HG02642 (cell line): ENCODE results near the gene ENTPD7.
"Not testable (repeated sequence)": the region's sequence is repeated elsewhere in the genome, so short reads cannot be mapped to it uniquely, and the experiment has no call there.

Experiments used
- ATAC-seq: cut with Tn5 transposase; IDR thresholded peaks from one replicate; pipeline ENCODE4 v1.9.1; 2021; ENCODE audit warnings: mild to moderate bottlenecking; ENCODE audit not compliant: unreplicated experiment, poor library complexity

ENTPD7 gene, protein sequence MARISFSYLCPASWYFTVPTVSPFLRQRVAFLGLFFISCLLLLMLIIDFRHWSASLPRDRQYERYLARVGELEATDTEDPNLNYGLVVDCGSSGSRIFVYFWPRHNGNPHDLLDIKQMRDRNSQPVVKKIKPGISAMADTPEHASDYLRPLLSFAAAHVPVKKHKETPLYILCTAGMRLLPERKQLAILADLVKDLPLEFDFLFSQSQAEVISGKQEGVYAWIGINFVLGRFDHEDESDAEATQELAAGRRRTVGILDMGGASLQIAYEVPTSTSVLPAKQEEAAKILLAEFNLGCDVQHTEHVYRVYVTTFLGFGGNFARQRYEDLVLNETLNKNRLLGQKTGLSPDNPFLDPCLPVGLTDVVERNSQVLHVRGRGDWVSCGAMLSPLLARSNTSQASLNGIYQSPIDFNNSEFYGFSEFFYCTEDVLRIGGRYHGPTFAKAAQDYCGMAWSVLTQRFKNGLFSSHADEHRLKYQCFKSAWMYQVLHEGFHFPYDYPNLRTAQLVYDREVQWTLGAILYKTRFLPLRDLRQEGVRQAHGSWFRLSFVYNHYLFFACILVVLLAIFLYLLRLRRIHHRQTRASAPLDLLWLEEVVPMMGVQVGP

DNA sequence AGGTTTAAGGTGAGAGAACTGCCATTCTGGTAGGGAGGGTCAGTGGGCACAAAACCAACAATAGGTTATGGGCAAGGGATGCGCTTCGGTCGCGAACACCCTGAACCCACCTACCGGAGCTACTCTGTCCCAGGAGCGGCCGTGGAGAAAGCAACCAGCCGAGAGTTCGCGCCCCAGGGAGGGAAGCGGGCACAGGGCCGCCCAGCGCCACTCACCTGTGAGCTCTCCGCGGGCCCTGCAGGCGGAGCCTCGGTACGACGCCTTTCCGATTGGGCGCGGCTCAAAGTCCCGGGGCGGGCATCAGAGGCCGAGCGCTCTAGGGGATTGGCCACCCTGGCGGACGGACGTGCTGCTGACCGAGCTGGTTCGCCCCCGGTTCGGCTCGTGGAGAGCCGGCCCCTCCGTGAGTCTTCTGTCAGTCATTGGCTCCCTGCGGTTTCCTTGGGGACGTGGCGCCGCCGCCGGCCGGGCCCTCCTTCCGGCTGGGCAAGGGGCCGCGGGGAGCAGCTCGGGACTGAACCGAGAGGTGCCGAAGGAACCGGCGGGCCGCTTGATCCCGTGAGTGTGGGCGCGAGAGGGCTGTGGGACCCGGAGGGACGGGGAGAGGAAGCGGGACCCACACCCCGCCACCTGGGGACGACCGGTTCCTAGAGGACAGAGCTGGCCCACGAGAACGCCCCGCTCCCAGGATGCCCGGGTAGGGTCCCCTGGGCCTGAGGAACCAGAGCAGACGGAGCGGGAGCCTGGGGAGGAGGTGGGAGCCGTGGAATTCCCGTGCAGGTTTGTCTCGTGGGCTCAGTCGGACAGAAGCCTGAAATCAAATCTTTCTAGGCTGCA lies at the start of gene ENTPD7:
Gene ENTPD7, plus strand, starts transcription at position 479 of the 837 bp plus-strand sequence. CDS start 448 bp downstream, outside the sequence.
- ATAC-seq: peak; percentile 99

DNA sequence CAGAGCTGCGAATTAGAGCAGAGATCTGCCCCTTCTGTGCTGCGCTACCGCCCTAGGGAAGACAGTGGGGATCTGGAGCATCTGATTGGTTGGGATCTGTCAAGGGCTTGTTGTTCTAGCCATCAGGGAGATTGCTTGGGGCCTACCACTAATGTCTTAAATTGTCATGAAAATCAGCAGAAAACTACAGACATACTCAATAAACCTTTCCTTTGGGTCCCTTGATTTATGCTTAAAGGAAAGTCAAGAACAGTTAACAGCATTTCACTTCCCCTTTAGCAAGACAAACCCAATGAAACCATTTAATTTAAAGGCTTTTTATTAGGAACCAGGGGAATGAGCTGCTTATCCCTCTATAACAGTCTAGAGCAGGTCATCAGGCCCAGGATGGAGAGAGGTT lies 49.1 kb upstream of the ENTPD7 start:
- ATAC-seq: no peak

DNA sequence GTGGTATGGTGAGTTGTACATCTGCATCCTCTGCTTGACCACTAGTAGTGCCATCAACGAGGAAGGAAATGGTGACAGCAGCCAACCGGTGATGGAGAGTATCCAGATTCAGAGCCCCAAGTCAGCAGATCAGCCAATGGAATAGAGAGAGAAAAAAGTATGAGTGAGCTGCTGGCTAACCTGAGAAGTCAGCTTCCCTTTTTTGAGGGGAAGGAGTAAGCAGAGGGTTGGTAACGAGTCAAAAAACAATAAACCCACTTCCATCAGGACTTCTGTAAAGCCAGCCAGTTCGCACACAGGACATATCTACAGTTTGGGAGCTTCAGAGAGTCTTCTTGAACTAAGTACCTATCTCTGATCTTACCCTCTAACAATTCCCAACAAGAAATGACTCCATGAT lies 48.0 kb upstream of the ENTPD7 start:
- no peak for ATAC-seq

DNA sequence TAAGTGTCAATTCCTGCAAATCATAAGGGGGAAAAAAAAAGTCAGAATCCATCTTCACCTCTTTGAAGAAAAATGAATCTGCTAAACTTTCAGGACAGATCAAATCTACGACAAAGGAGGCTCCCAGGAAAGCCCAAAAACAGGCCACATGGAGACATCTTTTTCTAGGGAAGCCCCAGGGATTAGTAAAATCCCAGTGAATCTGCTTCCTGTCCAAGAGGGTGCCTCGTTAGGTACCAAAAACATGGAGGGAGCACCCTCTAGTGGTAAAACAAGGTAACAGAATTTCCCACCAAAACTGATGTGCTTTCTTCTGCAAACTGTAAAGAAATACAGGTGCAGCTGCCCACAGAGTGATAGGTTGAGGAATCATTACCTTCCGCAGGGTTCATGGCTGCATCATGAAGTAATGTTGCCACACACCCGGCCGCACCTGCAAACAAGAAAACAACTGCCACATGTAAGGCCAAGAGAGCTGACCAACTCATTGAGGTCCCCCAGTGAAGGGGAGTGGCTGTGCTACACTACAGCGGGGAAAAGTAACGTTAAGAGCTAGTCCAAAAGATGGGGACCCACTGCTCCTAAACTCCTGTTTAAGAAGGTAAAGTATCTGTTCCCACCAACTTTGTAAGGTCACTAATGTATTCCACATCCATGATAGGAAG lies 47.0 kb upstream of the ENTPD7 start:
- no peak for ATAC-seq

DNA sequence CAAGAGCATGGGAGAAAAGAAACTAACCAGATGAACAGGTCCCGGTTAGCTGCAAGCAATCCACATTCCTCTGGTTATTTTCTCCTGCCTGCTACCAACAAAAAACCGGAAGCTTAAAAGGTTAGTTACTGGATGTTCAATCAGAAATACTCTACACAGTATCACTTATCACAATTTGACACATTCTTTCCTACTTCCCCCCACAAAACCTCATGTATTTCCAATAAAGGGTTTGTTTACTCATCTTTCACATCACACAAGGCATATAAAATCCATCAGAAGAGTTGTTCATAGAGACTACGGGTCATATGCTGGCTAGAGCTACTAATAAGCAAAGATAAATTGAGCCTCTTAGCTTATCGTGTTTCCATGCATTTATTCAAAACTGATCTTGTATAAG lies 43.9 kb upstream of the ENTPD7 start:
- ATAC-seq: no peak

DNA sequence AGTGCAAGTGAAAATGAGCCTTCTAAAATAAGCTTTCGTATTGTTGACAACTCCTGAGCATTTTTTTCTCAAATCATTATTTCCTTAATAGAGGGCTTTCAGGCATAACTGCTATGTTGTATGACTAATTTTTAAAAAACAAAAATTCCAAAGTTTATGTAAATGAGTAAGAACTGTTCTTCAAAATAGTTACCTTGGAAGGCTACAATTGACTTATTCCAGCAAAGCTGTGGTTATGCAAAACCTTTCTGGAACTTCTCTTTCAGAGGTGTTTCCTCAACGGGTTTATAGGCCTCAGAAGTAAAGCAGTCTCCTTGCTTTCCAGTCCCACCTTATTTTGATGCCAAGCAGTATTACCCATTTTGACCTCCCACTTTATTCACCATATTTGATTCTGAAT lies 41.6 kb upstream of the ENTPD7 start:
- ATAC-seq: no peak

DNA sequence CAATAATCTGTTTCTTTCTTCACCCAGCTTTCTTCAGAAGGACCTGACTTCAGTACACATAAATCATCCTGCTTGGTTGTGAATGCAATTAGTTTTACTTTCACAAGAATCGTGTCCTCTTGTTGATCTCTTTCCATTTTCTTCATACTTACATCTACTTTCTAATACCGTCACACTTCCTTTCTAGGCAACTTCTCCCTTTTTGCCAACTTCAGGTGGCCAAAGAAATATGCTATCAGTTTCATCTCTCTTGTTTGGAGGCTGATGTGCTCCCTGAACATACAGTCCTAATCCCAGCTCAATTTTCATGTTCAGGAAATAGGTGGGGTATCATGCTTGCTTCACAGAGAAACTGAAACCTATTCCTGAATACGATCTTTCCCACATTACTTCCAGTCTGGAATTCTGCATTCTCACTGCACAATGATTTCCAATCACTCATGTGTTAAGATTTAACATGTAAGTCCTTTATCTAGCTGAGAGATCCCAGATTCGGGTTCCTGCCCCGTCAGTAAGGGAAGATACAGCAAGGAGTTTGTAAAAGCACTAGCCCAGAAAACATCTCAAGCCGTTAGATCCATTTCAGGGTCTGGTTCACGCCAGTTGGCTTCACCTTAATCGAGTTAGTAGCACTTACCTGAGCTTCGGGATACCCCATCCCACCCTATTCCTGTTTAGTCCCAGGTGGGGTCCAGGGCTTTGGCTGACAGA lies 40.1 kb upstream of the ENTPD7 start:
- ATAC-seq: no peak

DNA sequence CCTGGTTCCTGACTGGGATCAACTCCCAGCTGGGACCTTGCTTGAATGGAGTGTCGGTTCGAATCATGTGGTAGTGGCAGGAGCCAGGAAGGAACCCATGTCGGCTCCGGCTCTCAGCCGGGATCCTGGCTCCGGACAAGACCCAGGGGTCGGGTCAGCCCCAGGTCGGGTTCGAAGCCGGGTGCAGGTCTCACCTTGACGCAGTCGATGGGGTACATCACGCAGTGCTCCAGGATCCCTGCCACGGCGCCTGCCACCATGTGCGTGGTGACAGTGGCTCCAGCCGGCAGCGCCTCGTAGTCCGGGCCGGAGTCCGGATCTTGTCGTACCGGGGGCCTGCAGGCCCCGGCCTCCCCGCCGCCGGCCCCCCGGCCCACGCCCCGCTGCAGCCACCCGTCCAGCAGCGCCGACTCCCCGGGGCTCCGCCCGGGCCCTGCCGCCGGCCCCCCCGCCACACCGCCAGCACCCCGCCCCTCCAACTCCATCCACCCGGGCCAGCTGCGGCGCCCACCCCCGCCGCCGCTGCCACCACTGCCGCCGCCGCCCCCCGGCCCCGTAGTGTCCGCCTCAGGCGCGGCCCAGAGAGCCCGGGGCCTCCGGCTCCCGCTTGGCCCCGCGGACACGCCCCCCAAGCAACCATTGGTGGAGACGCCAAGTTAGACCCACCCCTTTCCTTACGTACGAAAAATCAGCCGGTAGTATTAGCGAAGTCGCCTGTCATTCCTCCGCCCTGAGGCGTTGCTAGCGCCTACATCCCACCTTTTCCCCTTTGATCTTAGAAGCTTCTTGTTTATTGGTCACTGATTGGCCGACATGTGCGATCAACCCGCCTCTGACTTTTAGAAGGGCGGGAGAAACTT lies 39.2 kb upstream of the ENTPD7 start, which contains the start of gene SLC25A28:
Gene SLC25A28, minus strand, starts transcription at position 589 of the 860 bp plus-strand sequence. Its CDS starts 104 bp downstream, at position 485.
- peak; percentile 82 for ATAC-seq

DNA sequence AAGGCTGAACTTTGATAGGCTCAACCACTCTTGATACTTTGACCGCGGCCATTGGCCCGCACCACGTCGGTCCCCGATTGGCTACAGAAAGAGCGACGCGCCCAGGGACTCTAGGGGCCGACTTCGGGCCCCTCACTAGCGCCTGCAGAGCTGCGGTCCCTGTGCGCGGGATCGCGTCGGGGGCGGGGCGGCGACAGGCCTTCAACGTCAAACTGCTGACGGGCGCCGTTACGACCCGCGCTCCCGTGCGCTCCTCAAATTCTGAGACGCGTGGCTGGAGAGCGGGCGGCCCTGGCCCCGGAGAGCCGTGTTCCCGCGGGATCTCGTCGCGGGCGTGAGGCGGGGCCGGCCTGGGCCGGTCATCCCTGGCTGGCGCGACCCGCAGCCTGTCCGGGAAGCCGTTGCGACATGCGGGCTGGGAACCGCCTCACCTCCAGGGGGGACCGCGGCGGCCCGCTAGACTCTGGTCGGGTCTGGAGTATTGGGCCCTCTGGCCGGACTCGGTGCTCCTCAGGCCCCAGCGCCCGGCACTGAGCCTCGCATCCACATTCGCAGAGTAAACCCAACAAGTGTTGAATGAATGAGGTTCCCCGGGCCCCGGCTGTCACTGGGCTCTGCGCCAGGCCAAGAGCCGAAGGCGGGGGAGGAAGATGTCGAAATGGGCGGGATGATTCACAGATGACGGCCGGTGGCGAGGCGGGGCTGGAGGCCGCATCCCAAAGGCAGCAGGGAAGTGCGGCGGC lies 38.4 kb upstream of the ENTPD7 start:
- peak; percentile 88 for ATAC-seq

DNA sequence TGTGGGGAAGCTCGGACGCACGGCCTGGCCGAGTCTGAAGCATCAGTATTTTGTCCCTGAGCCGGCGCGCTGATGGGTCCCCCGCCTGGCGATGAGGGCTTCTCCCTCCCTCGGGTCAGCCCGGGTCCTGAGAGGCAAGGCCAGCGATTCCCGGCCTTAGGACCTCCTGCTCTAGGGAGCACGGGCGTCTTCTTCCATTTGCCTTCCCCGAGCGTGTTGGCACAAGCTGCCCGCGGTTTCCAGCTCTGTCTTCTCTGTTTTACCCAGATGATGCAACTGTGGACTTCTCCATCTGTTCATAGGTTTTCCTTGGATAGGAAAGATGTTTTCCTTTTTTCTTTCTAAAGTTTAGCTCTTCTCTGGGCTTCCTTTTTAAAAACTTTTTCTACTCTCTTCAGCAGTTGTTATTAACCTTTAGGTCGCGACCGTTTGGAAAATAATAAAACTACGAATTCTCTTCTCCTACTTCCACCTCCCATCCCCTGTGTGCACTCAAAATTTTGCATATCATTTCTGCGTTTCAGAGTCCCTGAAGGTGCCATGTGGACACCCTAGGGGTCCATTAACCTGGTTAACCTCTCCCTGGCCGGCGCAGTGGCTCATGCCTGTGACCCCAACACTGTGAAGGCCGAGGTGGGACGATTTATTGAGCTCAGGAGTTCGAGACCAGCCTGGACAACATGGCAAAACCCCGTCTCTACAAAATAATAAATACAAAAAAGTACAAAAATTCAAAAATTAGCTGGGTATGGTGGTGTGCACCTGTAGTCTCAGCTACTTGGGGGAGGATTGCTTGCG lies 37.7 kb upstream of the ENTPD7 start:
- no peak for ATAC-seq

DNA sequence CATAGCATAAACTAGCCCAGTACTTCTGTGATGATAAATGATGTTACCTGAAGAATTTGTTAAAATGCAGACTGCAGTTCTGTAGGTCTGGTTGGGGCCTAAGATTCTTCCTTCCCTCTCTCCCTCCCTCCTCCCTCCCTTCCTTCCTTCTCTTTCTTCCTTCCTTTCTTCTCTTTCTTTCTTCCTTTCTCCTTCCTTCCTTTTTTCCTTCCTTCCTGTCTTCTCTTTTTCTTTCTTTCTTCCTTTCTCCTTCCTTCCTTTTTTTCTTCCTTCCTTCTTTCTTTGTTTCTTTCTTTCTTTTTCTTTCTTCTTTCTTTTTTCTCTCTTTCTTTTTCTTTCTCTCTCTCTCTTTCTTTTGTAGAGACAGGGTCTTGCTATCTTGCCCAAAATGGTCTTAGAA lies 35.4 kb upstream of the ENTPD7 start:
- no peak for ATAC-seq

DNA sequence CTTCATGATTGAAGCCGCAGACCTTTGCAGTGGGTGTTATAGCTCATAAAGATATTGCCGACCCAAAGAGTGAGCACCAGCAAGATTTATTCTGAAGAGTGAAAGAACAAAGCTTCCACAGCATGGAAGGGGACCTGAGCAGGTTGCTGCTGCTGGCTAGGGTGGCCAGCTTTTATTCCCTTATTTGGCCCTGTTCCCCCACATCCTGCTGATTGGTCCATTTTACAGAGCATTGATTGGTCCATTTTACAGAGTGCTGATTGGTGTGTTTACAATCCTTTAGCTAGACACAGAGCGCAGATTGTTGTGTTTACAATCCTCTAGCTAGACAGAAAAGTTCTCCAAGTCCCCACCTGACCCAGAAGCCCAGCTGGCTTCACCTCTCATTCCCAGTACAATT lies 34.2 kb upstream of the ENTPD7 start:
- ATAC-seq: not testable (repeated sequence)

DNA sequence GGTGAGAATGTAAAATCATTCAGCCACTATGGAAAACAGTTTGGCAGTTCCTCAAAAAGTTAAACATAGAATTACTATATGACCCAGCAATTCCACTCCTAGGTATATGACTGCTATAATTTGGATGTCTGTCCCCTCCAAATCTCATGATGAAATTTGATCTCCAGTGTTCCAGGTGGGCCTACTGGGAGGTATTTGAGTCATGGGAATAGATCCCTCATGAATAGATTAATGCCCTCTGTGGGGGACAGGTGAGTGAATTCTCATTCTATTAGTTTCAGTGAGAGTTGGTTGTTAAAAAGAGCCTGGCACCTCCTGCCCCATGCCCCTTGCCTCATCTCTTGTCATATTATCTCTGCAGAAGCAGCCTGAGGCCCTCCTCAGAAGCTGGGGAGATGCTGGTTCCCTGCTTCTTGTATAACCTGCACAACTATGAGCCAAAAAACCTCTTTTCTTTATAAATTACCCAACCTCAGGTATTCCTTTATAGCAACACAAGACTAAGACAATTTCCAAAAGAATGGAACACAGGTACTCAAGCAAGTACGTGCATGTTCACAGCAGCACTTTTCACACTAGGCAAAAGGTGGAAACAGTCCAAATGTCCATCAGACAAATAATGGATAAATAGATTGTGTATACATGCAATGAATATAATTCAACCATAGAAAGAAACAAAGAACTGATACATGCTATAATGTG lies 30.2 kb upstream of the ENTPD7 start:
- ATAC-seq: no peak

DNA sequence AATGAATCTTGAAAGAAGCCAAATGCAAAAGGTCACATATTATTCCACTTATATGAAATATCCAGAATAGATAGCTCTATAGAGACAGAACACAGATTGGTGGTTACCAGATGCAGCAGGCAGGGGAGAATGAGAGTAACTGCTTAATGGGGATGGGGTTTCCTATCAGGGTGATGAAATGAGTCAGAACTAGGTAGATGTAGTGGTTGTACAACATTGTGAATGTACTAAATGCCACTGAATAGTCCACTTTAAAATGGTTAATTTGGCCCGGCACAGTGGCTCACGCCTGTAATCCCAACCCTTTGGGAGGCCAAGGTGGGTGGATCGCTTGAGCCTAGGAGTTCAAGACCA lies 29.7 kb upstream of the ENTPD7 start:
- no peak for ATAC-seq

DNA sequence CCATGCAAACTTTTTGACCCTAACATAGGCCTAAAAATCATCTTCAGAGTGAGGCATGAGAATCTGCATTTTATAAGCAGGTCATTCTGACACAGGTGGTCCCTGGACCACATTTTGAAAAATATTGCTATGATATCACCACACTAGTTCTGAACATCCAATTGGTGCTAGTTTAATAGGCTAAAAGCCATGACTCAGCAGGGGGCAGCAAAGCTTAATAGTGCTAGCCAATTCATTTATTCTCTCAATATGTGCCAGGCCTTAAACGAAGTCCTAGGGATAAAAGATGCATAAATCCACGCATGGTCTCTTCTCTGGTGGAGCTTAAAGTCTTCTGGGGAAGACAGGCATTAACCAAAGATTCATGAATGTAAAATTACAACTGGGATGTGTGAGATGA lies 28.9 kb upstream of the ENTPD7 start:
- no peak for ATAC-seq

DNA sequence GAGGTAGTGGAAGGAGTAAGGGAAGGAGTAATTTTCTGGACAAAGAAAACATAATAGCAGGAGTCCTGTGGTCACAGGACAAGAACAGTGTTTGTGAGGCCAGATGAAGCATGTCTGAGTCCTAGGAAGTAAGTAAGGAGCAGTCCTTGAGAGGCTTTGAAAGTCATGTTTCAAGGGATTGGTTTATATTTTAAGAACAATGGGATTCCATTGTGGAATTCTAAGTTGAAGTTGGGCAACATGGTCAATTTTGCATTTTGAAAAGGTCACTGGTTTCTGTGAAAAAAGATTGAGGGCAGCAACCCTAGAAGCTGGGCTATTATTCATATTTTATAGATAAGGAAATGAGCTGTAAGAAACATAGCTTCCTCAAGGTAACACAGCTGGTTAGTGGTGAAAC lies 28.3 kb upstream of the ENTPD7 start:
- no peak for ATAC-seq

DNA sequence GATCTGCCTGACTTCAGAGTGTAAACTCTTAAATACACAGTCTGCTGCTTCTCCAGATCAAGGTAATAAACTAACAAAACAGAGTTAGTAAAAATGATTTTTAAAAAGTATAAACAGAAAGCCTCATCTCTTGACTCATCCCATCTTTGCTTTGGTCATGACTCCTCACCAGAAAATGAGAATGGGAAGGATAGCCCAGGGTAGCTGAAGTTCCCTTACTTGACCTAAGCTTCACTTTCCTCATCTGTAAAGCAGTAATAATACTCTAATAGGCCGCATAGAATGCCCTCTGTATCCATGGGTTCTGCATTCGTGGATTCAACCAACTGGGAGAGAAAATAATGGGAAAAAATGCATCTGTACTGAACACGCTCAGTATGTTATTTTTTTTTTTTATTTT lies 27.8 kb upstream of the ENTPD7 start:
- ATAC-seq: no peak
